NCI-H748 (cell line): ENCODE data around the gene RAP1GDS1.
"Not testable (repeated sequence)": the region's sequence is repeated elsewhere in the genome, so short reads cannot be mapped to it uniquely, and the experiment has no call there.

Experiments
- DNase-seq: peaks from one replicate; lab custom pipeline; 2025; ENCODE audit not compliant: unreplicated experiment; lab: John Stamatoyannopoulos, UW

The RAP1GDS1 gene

DNA sequence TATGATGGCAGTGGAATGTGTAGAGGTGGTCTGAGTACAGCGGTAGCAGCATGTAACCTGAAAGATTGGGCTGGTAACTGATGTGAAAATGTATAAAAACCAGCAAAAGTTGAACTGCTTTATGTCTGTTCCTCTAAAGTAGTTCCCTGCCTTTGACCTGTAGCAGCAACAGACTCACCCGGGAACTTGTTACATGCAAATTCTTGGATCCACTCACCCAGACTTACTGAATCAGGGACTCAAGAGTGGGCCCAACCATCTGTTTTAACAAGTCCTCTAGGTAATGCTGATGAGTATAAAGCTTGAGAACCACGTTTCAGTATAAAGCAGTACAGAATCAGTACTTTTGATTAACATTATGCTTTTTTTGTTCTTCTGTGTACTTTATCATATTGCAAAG, 84.7 kb downstream of the RAP1GDS1 start:
- DNase-seq, result no peak

GRCh38 chr4:98352396-98352795, 91.2 kb downstream of the RAP1GDS1 start:
- DNase-seq, result no peak

- no peak for DNase-seq
These were observed 91.8 kb downstream of the RAP1GDS1 start for GRCh38 chr4:98352940-98353339.

- no peak for DNase-seq
These were observed 97.6 kb downstream of the RAP1GDS1 start for GRCh38 chr4:98358630-98359248.

DNA sequence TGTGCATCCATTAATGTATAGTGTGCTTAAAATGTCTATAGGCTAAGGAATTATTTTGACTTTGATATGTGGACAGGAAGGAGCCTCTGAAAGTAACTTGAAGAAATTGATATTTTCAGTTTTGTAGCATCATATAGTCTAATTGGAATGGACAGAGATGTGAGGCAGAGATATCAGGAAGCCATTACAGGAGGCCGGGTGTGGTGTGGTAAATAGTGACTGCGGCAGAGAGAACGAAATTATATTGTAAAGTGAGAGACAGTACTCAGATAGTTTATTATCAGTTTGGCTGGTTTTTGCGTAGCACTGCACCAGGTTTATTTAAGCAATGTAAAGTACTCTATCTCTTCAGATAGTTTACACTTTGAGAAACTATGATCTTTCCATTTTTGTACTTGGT, 98.5 kb downstream of the RAP1GDS1 start:
- DNase-seq, result no peak

GRCh38 chr4:98363431-98363830, 102.2 kb downstream of the RAP1GDS1 start:
- no peak for DNase-seq

DNA sequence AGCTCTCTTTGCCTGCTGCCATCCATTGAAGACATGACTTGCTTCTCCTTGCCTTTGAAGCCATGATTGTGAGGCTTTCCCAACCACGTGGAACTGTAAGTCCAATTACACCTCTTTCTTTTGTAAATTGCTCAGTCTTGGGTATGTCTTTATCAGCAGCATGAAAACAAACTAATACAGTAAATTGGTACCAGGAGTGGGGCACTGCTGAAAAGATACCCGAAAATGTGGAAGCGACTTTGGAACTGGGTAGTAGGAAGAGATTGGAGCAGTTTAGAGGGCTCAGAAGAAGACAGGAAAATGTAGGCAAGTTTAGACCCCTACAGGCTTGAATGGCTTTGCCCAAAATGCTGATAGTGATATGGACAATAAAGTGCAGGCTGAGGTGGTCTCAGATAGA, 105.1 kb downstream of the RAP1GDS1 start:
- DNase-seq, result not testable (repeated sequence)

DNA sequence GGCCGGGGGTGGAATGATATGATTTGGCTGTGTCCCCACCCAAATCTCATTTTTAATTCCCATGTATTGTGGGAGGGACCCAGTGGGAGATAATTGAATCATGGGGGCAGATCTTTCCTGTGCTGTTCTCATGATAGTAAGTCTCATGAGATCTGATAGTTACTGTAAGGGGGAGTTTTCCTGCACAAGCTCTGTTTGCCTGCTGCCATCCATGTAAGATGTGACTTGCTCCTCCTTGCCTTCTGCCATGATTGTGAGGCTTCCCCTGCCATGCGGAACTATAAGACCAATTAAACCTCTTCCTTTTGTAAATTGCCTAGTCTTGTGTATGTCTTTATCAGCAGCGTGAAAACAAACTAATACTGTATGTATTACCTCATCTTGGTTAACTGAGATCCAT, 106.8 kb downstream of the RAP1GDS1 start:
- not testable (repeated sequence) for DNase-seq

DNA sequence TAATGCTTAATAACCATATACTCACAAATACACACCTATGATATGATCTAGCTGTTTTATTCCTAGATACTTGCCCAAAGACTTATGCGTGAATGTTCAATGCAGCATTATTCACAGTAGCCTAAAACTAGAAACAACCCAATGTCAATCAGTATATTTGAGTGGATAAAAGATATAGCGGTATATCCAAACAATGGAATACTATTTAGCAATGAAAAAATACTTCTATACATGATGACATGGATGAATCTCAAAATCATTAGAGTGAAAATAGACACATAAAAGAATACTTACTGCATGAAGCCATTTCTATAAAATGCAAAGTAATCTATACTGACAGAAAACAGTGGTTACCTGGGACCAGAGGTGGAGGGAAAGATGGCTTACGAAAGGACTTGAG, 108.1 kb downstream of the RAP1GDS1 start:
- DNase-seq, result no peak

- DNase-seq, result no peak
These were observed 113.5 kb downstream of the RAP1GDS1 start for GRCh38 chr4:98374643-98375042.

GRCh38 chr4:98377559-98377958, 116.4 kb downstream of the RAP1GDS1 start:
- DNase-seq, result no peak

GRCh38 chr4:98381306-98381705, 120.1 kb downstream of the RAP1GDS1 start:
- no peak for DNase-seq

- DNase-seq, result no peak
These were observed 122.4 kb downstream of the RAP1GDS1 start for GRCh38 chr4:98383431-98384106.

DNA sequence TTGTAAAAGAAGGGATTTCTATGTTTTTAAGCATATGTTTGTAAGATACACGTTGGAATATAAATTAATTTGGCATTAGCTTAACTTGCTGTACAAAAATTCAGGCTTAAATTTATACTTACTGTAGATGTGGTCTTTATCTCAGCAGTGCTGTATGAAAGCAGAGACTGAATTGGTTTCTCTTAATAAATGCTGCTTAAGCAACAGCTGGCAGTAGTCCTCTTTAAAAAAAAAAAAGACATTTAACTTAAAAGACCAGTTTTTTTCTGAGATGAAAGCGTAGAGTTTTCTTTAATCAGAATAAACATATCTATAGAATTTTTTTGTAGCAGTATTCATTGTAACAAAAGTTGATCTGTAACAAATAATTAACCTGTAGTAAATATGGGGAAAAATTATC, 124.6 kb downstream of the RAP1GDS1 start:
- no peak for DNase-seq

- no peak for DNase-seq
These were observed 126.3 kb downstream of the RAP1GDS1 start for GRCh38 chr4:98387345-98388026.

DNA sequence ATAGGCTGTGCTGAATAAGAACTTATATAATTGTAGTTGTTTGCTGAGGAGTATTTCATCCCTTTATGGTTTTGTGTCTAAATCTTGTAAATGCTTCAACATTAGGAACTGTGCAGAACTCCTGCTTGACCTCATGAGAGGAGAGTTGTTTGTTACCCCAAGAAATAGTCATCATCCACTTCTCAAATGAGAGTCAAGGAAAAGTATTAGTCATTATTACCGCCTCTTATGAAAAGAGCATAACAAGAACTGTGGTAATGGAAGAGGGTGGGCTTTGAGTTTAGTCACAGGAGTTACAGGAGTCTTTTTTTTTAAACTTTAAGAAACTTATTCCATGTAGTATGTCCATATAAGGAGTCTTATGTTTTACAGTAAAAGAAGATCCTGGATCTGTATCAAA, 132.9 kb downstream of the RAP1GDS1 start:
- no peak for DNase-seq

- DNase-seq, result no peak
These were observed 138.7 kb downstream of the RAP1GDS1 start for GRCh38 chr4:98399915-98400314.

DNA sequence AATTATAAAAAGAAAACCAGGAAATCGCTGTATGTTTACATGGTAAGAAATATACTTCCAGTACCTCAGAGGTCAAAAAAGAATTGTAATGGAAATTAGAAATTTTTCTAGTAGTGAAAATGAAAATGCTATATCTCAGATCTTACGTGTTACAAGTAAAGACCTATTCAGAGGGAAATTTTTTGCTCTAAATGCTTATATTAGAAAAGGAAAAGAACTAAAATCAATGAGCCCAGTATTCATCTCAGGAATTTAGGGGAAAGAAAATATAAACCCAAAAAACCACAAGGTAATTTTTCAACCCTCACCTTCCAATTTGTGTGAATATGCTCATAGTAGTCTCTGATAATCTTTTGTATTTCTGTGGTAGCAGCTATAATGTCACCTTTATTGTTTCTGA, 145.6 kb downstream of the RAP1GDS1 start:
- DNase-seq, result no peak

DNA sequence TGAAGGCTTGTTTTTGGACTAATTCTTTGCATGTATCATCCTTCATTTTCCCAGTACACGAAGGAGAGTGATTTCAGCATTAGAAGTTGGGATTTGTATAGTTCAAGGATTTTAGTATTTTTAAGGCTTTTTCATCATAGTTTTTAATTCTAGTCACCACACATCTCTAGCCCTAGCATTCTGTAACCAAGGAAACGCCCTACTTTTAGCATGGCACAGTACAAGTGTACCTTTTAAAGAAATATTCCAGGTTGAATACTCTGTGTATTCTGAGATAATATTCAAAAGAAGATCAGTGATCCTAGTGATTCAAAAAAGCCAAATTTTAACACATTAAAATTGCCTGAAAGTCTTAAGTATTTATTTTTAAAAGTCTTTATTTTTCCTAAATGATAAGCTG, 150.5 kb downstream of the RAP1GDS1 start:
- no peak for DNase-seq

GRCh38 chr4:98416844-98417243, 155.7 kb downstream of the RAP1GDS1 start:
- DNase-seq, result no peak

DNA sequence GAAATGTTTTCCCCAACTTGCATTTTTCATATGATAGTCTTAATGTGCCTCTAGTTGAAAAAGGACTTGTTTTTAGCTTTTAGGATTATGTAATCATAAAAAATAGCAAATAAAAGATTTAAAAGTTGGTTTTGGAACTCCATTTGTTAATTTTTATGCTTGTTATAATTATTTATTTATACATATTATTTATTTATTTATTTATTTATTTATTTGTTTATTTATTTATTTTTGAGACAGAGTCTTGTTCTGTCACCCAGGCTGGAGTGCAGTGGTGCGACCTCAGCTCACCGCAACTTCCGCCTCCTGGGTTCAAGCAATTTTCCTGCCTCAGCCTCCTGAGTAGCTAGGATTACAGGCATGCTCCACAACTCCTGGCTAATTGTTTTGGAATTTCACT, 159.0 kb downstream of the RAP1GDS1 start:
- DNase-seq, result not testable (repeated sequence)

DNA sequence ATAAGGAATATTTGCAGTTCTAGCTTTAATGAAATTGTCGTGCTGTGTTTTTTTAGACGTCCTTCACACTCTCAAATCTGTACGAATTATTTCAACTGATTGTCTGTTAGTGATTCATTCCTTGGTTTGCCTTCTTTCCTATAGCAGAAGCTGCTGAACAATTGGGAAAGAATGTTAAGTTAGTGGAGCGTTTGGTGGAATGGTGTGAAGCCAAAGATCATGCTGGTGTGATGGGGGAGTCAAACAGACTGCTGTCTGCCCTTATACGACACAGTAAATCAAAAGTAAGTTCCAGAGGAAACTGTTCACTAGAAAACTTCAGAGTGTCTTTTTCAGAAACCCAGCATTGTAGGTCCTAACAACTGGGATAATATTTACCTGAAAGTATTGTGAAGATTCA, 159.9 kb downstream of the RAP1GDS1 start:
- DNase-seq, result no peak
